Smooth muscle cell (in vitro differentiated cells): ENCODE data around the gene CMTM3. TPM values are rescaled to one million over a fixed set of nuclear protein-coding genes. Genes with fewer than 3 reads are reported as not detected.

Experiments used
- DNase-seq: peaks from one replicate; lab custom pipeline; 2025; ENCODE audit not compliant: unreplicated experiment; lab: John Stamatoyannopoulos, UW
- H2AFZ ChIP-seq: fragments of 200-600 bp; sonication (generic); 2 replicates; pipeline ENCODE4 v1.6.0; 2016; ENCODE audit warnings: antibody characterized with exemption, low read depth, mild to moderate bottlenecking
- H3F3A ChIP-seq: fragments of 200-600 bp; sonication (generic); 2 replicates; pipeline ENCODE4 v1.6.0; 2017; ENCODE audit warnings: antibody characterized with exemption, low read depth
- H3K27ac ChIP-seq: fragments of 200-600 bp; sonication (generic); 2 replicates; pipeline ENCODE4 v1.5.1; 2016; ENCODE audit warnings: low read depth, mild to moderate bottlenecking
- H3K27me3 ChIP-seq: fragments of 200-600 bp; sonication (generic); 2 replicates; pipeline ENCODE4 v1.6.1; 2016; ENCODE audit warnings: low read depth, mild to moderate bottlenecking
- H3K36me3 ChIP-seq: fragments of 200-600 bp; sonication (generic); 2 replicates; pipeline ENCODE4 v1.5.1; 2016; ENCODE audit warnings: low read depth
- H3K4me1 ChIP-seq: fragments of 200-600 bp; sonication (generic); 2 replicates; pipeline ENCODE4 v1.5.1; 2016; ENCODE audit warnings: low read depth
- H3K4me2 ChIP-seq: fragments of 200-600 bp; sonication (generic); 2 replicates; pipeline ENCODE4 v1.6.0; 2016; ENCODE audit warnings: mild to moderate bottlenecking
- H3K4me3 ChIP-seq: fragments of 200-600 bp; sonication (generic); 2 replicates; pipeline ENCODE4 v1.5.1; 2016; ENCODE audit warnings: mild to moderate bottlenecking
- H3K79me2 ChIP-seq: fragments of 200-600 bp; sonication (generic); 2 replicates; pipeline ENCODE4 v1.6.0; 2016; ENCODE audit warnings: low read depth, mild to moderate bottlenecking
- H3K9ac ChIP-seq: fragments of 200-600 bp; sonication (generic); 2 replicates; pipeline ENCODE4 v1.6.0; 2016; ENCODE audit warnings: low read depth
- H3K9me3 ChIP-seq: fragments of 200-600 bp; sonication (generic); replicated peaks from 2 replicates; pipeline ENCODE4 v1.5.1; 2016; ENCODE audit warnings: low read depth
- H4K20me1 ChIP-seq: fragments of 200-600 bp; sonication (generic); 2 replicates; pipeline ENCODE4 v1.6.0; 2016; ENCODE audit warnings: low read depth
- CTCF ChIP-seq: fragments of 200-600 bp; sonication (generic); IDR thresholded peaks from 2 replicates; pipeline ENCODE4 v1.5.1; 2017; ENCODE audit warnings: borderline replicate concordance, mild to moderate bottlenecking, antibody characterized with exemption; ENCODE audit not compliant: insufficient read depth, poor library complexity, severe bottlenecking
- WGBS: methylation state at CpG from one replicate; pipeline ENCODE4 v1.1.7; 2016; ENCODE audit warnings: low lambda C conversion rate; 5-methylcytosine and 5-hydroxymethylcytosine counted together
- polyA plus RNA-seq: library from polyadenylated mRNA; unstranded; fragments of >200 nt; fragmentation: Nextera tagmentation; extraction: Ambion mirVana; gene quantifications from 2 replicates; pipeline ENCODE4 v1.2.1, GENCODE V29; 2016
- total RNA-seq: library from RNA; depleted of rRNA; stranded (reverse); fragments of >200 nt; gene quantifications from 2 replicates; pipeline ENCODE4 v1.2.3, GENCODE V29; 2014

The CMTM3 gene
- total RNA-seq (21.8 and 36.6 TPM in 2 replicates), polyA plus RNA-seq (57.3 and 57.8 TPM in 2 replicates)

- no peaks in the 10 kb centered on the region for H3K9me3 ChIP-seq
- peak; percentile 75 for DNase-seq
- H2AFZ ChIP-seq = peak within 1 kb of the TSS; percentile 79
- peak within 1 kb of the TSS; percentile 67 for H3K27ac ChIP-seq
- peaks cover 15% of the 10 kb centered on the region for H3K79me2 ChIP-seq
- H3F3A ChIP-seq = no peaks in the 10 kb centered on the region
- H3K27me3 ChIP-seq = no peaks in the 10 kb centered on the region
- peak; percentile 74 for TF ChIP-seq CTCF
- H3K4me3 ChIP-seq = peak within 1 kb of the TSS; percentile 97
- WGBS = under 1% methylated on average over 30 of the region's 96 CpGs
- no peaks in the 10 kb centered on the region for H3K36me3 ChIP-seq
- peak within 1 kb of the TSS; percentile 92 for H3K9ac ChIP-seq
- H4K20me1 ChIP-seq = peaks cover 40% of the 10 kb centered on the region
- H3K4me1 ChIP-seq = peaks cover 8% of the 10 kb centered on the region
- peak within 1 kb of the TSS; percentile 90 for H3K4me2 ChIP-seq
These were observed at the start of gene CMTM3 for GRCh38 chr16:66604376-66605176. Gene CMTM3, plus strand, starts transcription at chr16:66604704. Its CDS starts 102 bp downstream, at chr16:66604806.

- peaks cover 16% of the 10 kb centered on the region for H4K20me1 ChIP-seq
- no peak overlapping the region for H3K9ac ChIP-seq
- H3K79me2 ChIP-seq = peaks cover 12% of the 10 kb centered on the region
- H3K4me2 ChIP-seq = no peak overlapping the region
- no peaks in the 10 kb centered on the region for H3F3A ChIP-seq
- H2AFZ ChIP-seq = no peak overlapping the region
- TF ChIP-seq CTCF = no peak
- no peaks in the 10 kb centered on the region for H3K9me3 ChIP-seq
- H3K36me3 ChIP-seq = no peaks in the 10 kb centered on the region
- no peak overlapping the region for H3K27ac ChIP-seq
- no peak for DNase-seq
- no peaks in the 10 kb centered on the region for H3K27me3 ChIP-seq
- H3K4me1 ChIP-seq = no peaks in the 10 kb centered on the region
- WGBS = 92% methylated on average over 1 of the region's 1 CpG
- H3K4me3 ChIP-seq = no peak overlapping the region
These were observed 44.4 kb upstream of the CMTM3 start for GRCh38 chr16:66560107-66560506.

GRCh38 chr16:66561381-66562080 lies 43.0 kb upstream of the CMTM3 start:
- H3K27me3 ChIP-seq = no peaks in the 10 kb centered on the region
- no peak for TF ChIP-seq CTCF
- peaks cover 16% of the 10 kb centered on the region for H4K20me1 ChIP-seq
- WGBS = 95% methylated on average over 3 of the region's 3 CpGs
- H3K27ac ChIP-seq = no peak overlapping the region
- no peak for DNase-seq
- no peaks in the 10 kb centered on the region for H3F3A ChIP-seq
- H3K4me1 ChIP-seq = no peaks in the 10 kb centered on the region
- H3K9me3 ChIP-seq = no peaks in the 10 kb centered on the region
- H2AFZ ChIP-seq = no peak overlapping the region
- H3K4me2 ChIP-seq = no peak overlapping the region
- H3K36me3 ChIP-seq = no peaks in the 10 kb centered on the region
- no peak overlapping the region for H3K4me3 ChIP-seq
- H3K9ac ChIP-seq = no peak overlapping the region
- H3K79me2 ChIP-seq = peaks cover 5% of the 10 kb centered on the region
